Myocyte (in vitro differentiated cells): ENCODE results near the gene ZNF821. TPM values are rescaled to one million over a fixed set of nuclear protein-coding genes. Genes with fewer than 3 reads are reported as not detected.
"Not testable (repeated sequence)": the region's sequence is repeated elsewhere in the genome, so short reads cannot be mapped to it uniquely, and the experiment has no call there.

Experiments used
- DNase-seq: peaks from one replicate; pipeline ENCODE4 v3.0.0-alpha.2; 2012; ENCODE audit warnings: low read depth
- polyA plus RNA-seq: library from polyadenylated mRNA; unstranded; fragments of >200 nt; gene quantifications from one replicate; pipeline ENCODE4 v1.2.1, GENCODE V29; 2012; ENCODE audit warnings: missing spikeins
- total RNA-seq: library from RNA; depleted of rRNA; stranded (reverse); fragments of >200 nt; gene quantifications from 2 replicates; pipeline ENCODE4 v1.2.3, GENCODE V29; 2014

Gene ZNF821
- 5.3 and 7.1 TPM in 2 replicates for total RNA-seq
- 9.2 TPM for polyA plus RNA-seq

GRCh38 chr16:71883849-71884638 lies at the start of gene ZNF821:
TSS of gene ZNF821 (minus strand) at chr16:71884182. CDS start at chr16:71879946, 4,236 bp downstream.
- peak; percentile 78 for DNase-seq

DNA sequence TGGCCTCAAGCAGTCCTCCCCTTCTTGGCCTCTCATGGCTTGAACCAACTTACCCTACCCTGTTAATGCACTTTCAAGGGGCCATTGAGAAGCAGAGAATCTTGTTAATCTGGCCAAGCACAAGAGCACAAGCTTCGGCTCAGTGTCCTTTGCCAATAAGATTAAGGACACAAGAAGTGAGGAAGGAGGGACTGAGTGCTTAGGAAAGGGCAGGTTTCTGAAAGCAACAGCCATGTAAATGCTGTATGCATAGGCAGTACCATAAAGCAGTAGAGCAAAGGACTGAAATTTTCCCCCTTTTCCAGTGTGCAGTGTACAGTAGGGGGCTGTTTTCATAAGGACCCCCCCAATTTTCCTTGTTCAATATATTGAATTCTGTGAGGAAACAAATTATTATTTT lies 49.0 kb upstream of the ZNF821 start:
- DNase-seq, result no peak

DNA sequence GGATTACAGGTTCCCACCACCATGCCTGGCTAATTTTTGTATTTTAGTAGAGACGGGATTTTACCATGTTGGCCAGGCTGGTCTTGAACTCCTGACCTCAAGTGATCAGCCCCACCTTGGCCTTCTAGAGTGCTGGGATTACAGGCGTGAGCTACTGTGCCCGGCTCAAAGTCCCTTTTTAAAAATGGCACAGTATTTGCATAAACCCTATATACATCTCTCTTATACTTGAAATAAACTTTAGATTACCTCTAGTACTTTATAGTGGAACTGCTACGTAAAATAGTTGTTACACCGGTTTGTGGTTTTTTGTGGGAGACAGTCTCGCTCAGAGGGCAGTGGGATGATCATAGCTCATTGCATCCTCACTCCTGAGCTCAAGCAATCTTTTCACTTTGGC lies 47.6 kb upstream of the ZNF821 start:
- no peak for DNase-seq

DNA sequence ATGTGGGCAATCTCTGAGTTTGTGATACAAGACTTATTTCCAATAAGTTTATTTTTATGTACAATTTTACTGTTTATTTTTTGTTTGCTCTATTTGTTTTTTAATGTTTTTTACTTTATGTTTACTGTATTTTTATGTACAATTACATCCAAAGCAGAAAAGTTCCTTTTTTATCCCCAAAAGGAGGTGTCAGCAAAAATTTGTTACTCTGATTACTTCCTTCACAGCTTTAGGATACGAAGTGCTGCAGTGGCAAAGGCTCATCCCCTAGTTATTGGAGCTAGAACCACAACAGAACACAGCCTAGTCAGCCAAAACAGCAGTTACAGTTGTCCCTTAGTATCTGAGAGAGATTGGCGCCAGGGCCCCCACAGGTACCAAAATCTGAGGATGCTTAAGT lies 47.0 kb upstream of the ZNF821 start:
- DNase-seq, result no peak

- no peak for DNase-seq
Observed at GRCh38 chr16:71930013-71930563, 46.1 kb upstream of the ZNF821 start.

GRCh38 chr16:71929048-71929447 lies 45.1 kb upstream of the ZNF821 start:
- peak; percentile 88 for DNase-seq

- DNase-seq, result peak; percentile 58
Observed at GRCh38 chr16:71927787-71928186, 43.8 kb upstream of the ZNF821 start.

GRCh38 chr16:71927383-71927782 lies 43.4 kb upstream of the ZNF821 start:
- DNase-seq, result peak; percentile 84

GRCh38 chr16:71924710-71925109 lies 40.7 kb upstream of the ZNF821 start:
- no peak for DNase-seq

- DNase-seq, result peak; percentile 72
Observed at GRCh38 chr16:71923941-71924690, 40.1 kb upstream of the ZNF821 start.

GRCh38 chr16:71920658-71921057 lies 36.7 kb upstream of the ZNF821 start:
- no peak for DNase-seq

GRCh38 chr16:71919035-71919434 lies 35.1 kb upstream of the ZNF821 start:
- DNase-seq, result no peak

DNA sequence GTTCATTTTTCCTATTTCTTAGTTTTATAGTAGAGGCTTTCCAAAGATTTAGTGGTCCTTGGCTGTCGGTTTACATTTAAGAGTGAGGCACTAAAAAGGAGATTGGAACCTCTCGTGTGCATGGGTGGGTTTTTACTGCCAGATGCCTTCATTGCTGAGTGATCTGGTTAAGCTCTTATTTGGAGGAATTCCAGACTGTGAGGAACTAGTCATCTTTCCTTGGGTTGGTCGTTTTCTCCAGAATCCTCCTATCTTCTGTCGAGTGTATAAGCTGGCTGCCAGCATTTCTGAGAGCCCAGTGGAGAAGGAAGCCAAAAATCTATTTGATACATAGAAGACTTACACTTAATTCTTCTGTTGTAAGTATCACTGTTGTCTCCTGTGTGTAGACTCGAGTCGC lies 33.9 kb upstream of the ZNF821 start:
- no peak for DNase-seq

- DNase-seq, result peak; percentile 38
Observed at GRCh38 chr16:71916397-71916920, 32.5 kb upstream of the ZNF821 start.

- DNase-seq, result no peak
Observed at GRCh38 chr16:71915350-71915749, 31.4 kb upstream of the ZNF821 start.

DNA sequence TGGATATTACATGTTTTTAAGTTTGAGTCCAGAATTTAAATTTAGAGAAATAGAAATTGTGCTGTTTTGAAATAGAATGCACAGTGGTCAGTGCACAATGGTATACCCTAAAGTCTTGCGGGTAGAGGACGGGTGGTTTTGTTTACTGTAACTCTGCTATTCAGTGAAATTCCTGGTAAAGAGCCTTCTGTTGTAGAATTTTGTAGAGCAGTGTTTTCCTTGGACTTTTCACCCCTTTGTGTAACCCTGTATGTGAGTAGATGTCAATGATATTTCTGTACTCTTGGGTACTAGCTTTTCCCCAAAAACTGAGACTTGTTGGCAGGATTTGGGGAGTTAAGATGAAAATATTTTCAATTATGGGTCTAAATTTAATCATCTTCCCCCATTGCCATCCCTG lies 30.8 kb upstream of the ZNF821 start:
- no peak for DNase-seq

DNA sequence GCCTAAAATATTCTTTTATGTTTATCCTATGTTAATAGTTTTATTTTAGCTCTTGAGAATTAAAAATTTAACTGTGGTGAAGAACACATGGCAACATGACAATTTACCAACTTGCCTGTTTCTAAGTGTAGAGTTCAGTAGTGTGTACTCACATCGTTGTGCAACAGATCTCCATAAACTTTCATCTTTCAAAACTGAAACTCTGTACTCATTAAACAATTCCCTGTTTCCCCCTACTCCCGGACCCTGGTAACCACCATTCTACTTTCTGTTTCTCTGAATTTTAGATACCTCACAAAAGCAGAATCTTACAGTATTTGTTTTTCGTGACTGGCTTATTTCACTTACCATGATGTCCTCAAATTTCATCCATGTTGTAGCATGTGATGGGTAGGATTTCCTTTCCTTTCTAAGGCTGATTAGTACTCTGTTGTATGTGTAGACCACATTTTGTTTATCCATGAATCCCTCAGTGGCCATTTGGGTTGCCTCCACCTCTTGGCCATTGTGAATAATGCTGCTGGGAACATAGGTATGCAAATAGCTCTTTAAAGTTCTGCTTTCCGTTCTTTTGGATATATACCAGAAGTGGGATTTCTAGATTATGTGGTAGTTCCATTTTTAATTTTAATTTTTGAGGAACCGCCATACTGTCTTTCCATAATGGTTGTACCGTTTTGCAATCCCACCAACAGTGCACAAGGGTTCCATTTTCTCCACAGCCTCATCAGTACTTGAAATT lies 28.7 kb upstream of the ZNF821 start:
- no peak for DNase-seq

- no peak for DNase-seq
Observed at GRCh38 chr16:71911121-71911520, 27.1 kb upstream of the ZNF821 start.

- DNase-seq, result not testable (repeated sequence)
Observed at GRCh38 chr16:71905765-71906164, 21.8 kb upstream of the ZNF821 start.

DNA sequence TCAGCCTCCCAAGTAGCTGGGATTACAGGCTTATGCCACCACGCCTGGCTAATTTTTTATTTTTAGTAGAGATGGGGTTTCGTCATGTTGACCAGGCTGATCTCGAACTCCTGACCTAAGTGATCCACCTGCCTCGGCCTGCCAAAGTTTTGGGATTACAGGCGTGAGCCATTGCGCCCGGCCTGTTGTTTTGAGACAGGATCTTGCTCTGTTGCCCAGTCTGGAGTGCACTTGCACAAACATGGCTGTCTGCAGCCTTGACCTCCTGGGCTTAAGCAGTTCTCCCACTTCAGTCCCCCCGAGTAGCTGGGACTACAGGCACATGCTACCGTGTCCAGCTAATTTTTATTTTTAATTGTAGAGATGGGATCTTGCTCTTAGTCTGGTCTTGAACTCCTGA lies 20.3 kb upstream of the ZNF821 start:
- DNase-seq, result no peak

DNA sequence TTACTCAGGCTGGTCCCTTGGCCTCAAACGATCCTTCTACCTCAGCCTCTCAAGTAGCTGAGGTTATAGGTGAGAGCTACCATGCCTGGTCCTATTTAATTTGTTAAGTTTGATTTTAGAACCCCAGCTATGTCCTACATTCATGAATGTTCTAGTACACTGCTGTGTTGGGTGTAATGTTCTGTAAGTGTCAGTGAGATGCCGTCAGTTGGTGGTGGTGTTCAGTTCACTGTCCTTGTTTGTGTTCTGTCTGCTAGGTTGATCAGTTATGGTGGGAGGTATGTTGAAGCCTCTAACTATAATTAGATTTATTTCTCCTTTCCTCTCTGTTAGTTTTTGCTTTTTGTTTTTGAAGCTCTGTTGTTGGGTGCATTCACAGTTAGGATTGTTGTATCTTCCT lies 19.6 kb upstream of the ZNF821 start:
- DNase-seq, result no peak
